ENCODE measurements around the gene FLAD1. TPM values are rescaled to one million over a fixed set of nuclear protein-coding genes. Genes with fewer than 3 reads are reported as not detected.

FLAD1 gene
- total RNA-seq, 1 donor from 2014 or later: 30.1 TPM

DNA sequence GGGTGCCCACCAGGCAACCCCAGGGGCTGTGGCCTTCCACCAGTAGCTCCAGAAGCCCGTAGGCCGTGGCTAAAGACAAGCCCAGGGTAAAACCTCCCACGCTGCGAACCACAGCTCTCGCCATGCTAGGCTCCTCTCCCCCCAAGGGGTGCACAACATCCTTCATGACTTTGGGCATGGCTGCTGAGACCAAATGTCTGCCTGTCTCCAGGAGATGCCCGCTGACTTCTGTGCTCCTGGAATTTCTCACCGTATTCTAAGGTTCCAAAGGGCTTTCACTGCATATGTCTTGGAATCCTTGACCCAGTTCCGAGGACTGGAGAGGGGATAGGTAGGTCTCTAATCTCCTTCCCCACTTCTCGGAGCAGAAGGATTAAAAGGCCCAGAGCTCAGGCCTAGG, 50.4 kb downstream of the FLAD1 start, which contains the start of the genes DCST1 and DCST2:
Gene DCST1, plus strand, starts transcription at position 301 of the 400 bp plus-strand sequence. CDS start 213 bp downstream, outside the sequence.
Gene DCST2, minus strand, starts transcription at position 258 of the 400 bp plus-strand sequence. Its CDS starts 80 bp downstream, at position 178.
- TF ChIP-seq CTCF (IDR thresholded peaks at IDR 0.05; ENCODE audit: borderline replicate concordance): no peak
- DNase-seq: no peak
- intact Hi-C loops (cut with micrococcal nuclease): no loop called here
- peaks cover 5% of the 10 kb centered on the region for H3K4me1 ChIP-seq
- H3K27ac ChIP-seq (replicated peaks): no peak within 1 kb of the TSS
- H3K36me3 ChIP-seq: no peaks in the 10 kb centered on the region
- no peaks in the 10 kb centered on the region for H3K9me3 ChIP-seq (replicated peaks)
- H3K27me3 ChIP-seq (ENCODE audit: low read depth): no peaks in the 10 kb centered on the region
- no peak within 1 kb of the TSS for H3K4me3 ChIP-seq

DNA sequence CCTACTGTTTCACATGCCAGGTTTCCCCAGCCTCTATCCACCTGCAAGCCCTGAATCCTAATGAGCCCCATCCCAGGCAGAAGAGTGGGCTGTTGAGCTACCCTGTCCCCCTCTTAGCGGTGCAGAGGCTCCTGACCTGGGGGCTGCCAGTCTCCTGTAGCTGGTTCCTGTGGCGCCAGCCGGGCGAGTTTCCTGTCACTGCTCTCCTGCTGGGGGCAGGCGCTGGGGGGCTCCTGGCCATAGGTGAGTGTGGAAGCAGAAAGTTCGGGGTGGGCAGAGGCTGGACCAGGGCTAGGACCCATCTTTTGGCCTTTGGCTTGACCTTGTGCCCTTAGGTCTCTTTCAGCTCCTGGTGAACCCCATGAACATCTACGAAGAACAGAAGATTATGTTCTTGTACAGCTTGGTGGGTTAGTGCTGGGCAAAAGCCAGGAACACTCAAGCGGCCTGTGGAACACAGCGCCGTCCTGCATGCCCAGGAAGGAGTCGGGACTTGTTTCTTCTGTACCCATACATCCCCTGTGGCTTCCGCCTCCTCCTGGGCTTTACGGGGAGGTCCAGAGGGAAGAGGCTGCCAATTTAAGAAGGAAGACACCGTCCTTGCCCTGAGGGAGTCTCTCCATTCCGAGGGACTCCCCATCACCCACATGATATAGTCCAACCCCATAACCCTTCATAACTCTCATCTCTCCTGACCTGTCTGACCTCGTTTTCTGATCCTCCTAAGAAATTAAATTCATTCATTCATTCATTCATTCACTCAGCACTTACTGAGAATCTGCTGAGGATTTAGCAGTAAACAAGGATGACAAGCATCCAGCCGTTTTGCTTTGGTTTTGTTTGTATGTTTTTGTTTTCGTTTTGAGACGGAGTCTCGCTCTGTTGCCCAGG, 51.4 kb downstream of the FLAD1 start:
- no peaks in the 10 kb centered on the region for H3K9me3 ChIP-seq (replicated peaks)
- H3K4me3 ChIP-seq: no peak overlapping the region
- no peak for TF ChIP-seq CTCF (IDR thresholded peaks at IDR 0.05; ENCODE audit: borderline replicate concordance)
- H3K27ac ChIP-seq (replicated peaks): no peak overlapping the region
- no peaks in the 10 kb centered on the region for H3K36me3 ChIP-seq
- no peak for DNase-seq
- H3K4me1 ChIP-seq: peaks cover 12% of the 10 kb centered on the region
- intact Hi-C loops (cut with micrococcal nuclease): no loop called here
- H3K27me3 ChIP-seq (ENCODE audit: low read depth): no peaks in the 10 kb centered on the region

- Histone ChIP-seq H3K9me3 (replicated peaks) (no peaks in the 10 kb centered on the region), H3K4me3 (no peak overlapping the region), H3K27me3 (ENCODE audit: low read depth) (no peaks in the 10 kb centered on the region), H3K27ac (replicated peaks) (no peak overlapping the region), H3K36me3 (no peaks in the 10 kb centered on the region), H3K4me1 (peaks cover 12% of the 10 kb centered on the region)
- no peak for DNase-seq
- TF ChIP-seq CTCF (IDR thresholded peaks at IDR 0.05; ENCODE audit: borderline replicate concordance): no peak
- intact Hi-C loops (cut with micrococcal nuclease): no loop called here
Observed at GRCh38 chr1:155035936-155036335, 52.8 kb downstream of the FLAD1 start.

DNA sequence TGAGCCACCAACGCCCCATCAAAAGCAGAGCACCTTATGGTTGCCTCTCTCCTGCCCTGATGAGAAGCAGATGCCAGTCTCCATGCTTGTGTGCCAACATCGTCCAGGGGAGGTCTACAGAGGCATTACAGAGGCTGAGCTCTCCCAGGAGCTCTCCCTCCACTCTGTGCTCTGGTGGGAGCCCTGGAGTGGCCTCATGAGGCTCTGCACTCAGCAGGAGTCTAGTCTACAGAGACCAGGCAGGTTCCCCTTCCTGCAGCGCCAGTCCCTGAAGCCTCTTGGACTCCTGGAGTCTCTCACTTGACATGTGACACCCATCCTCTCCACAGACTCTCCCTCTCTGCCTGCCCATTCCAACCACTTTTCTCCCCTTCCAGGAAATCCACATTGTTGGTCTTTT, 53.9 kb downstream of the FLAD1 start:
- Histone ChIP-seq H3K27me3 (ENCODE audit: low read depth) (no peaks in the 10 kb centered on the region), H3K36me3 (no peaks in the 10 kb centered on the region), H3K4me1 (peaks cover 12% of the 10 kb centered on the region), H3K27ac (replicated peaks) (no peak overlapping the region), H3K9me3 (replicated peaks) (no peaks in the 10 kb centered on the region), H3K4me3 (no peak overlapping the region)
- intact Hi-C loops (cut with micrococcal nuclease): no loop called here
- TF ChIP-seq CTCF (IDR thresholded peaks at IDR 0.05; ENCODE audit: borderline replicate concordance): no peak
- DNase-seq: no peak

DNA sequence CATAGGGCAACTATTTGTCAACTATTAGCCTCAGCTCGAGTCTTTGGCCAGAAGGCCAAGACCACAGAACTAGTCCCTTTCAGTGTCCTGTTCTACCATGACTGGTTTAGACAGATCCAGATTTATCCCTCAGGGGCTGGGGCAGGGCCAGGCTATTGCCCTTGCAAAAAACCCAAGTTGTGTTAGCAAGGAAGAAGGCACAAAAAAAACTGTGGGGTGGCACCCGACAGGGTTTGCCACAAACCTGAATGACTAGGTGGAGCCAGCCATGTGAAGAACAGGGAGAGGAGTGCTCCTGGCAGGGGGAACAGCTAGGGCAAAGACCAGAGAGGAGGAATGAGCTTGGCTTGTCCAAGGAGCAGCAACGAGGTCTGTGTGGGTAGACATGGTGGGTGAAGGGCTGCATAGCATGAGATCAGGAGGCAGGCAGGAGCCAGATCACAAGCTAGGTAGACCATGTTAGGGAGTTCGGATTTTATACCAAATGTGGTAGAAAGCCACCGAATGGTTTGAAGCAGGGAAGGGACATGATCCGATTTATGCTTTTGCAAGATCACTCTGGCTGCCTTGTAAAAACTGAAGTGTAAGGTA, 54.8 kb downstream of the FLAD1 start:
- no peaks in the 10 kb centered on the region for H3K9me3 ChIP-seq (replicated peaks)
- intact Hi-C loops (cut with micrococcal nuclease): no loop called here
- no peaks in the 10 kb centered on the region for H3K36me3 ChIP-seq
- peaks cover 12% of the 10 kb centered on the region for H3K4me1 ChIP-seq
- H3K4me3 ChIP-seq: no peak overlapping the region
- DNase-seq: no peak
- no peak overlapping the region for H3K27ac ChIP-seq (replicated peaks)
- TF ChIP-seq CTCF (IDR thresholded peaks at IDR 0.05; ENCODE audit: borderline replicate concordance): no peak
- no peaks in the 10 kb centered on the region for H3K27me3 ChIP-seq (ENCODE audit: low read depth)
